Endothelial cell of umbilical vein (primary cell): ENCODE results near the gene ELMO1.

Source experiments
- CTCF ChIP-seq, 2 donors: IDR thresholded peaks; 1 replicate in 1 of 2; 2 replicates in 1 of 2; pipeline ENCODE4 v1.5.1; 2011; ENCODE audit warnings: low read length in 2 of 2, mild to moderate bottlenecking in 2 of 2, moderate library complexity in 2 of 2, control low read depth in 1 of 2, inconsistent platforms in 1 of 2, low read depth in 1 of 2; ENCODE audit not compliant: insufficient read depth in 1 of 2; ENCODE audit errors: extremely low read depth in 1 of 2
- EZH2 ChIP-seq: IDR thresholded peaks from 2 replicates; pipeline ENCODE4 v1.6.1; 2012; ENCODE audit warnings: borderline replicate concordance, low read depth, mild to moderate bottlenecking, moderate library complexity, low read length, inconsistent platforms; ENCODE audit not compliant: severe bottlenecking
- JUN ChIP-seq: IDR thresholded peaks from 2 replicates; pipeline ENCODE4 v1.6.1; 2011; ENCODE audit warnings: borderline replicate concordance, low read depth; ENCODE audit not compliant: insufficient read length, insufficient read depth
- MAX ChIP-seq: IDR thresholded peaks from 2 replicates; pipeline ENCODE4 v1.6.1; 2011; ENCODE audit not compliant: insufficient read depth, insufficient read length
- MYC ChIP-seq: IDR thresholded peaks from one replicate; pipeline ENCODE4 v1.6.1; 2011; ENCODE audit warnings: mild to moderate bottlenecking, low read depth, low read length
- POLR2A ChIP-seq: IDR thresholded peaks from 2 replicates; pipeline ENCODE4 v1.6.1; 2012; ENCODE audit warnings: low read depth, mild to moderate bottlenecking, control low read depth, low read length
- POLR2AphosphoS5 ChIP-seq: IDR thresholded peaks from 2 replicates; pipeline ENCODE4 v1.6.1; 2012; ENCODE audit warnings: low read depth, mild to moderate bottlenecking, control low read depth, low read length, moderate library complexity; ENCODE audit not compliant: insufficient read depth

- TF ChIP-seq POLR2A (no peak), EZH2 (no peak), CTCF (IDR thresholded peaks at IDR 0.05; ENCODE audit: extremely low read depth in 1 of 2, insufficient read depth in 1 of 2, low read depth in 1 of 2, low read length in 2 of 2) (no peak), JUN (no peak), MAX (no peak), POLR2AphosphoS5 (no peak), MYC (no peak)
Measured at GRCh38 chr7:36925691-36926090, 523.0 kb downstream of the ELMO1 start.
